Testis (tissue), 3 donors: ENCODE measurements around the gene FHOD1. TPM values are rescaled to one million over a fixed set of nuclear protein-coding genes. Genes with fewer than 3 reads are reported as not detected.

Source experiments
- DNase-seq: peaks from one replicate; pipeline ENCODE4 v3.0.0-alpha.2; 2019
- H3K27ac ChIP-seq, 2 donors: fragments of 200-600 bp; sonication (generic); one replicate each; pipeline ENCODE4 v1.5.1; 2019
- H3K27me3 ChIP-seq: fragments of 200-600 bp; sonication (generic); one replicate; pipeline ENCODE4 v1.5.1; 2019
- H3K36me3 ChIP-seq: fragments of 200-600 bp; sonication (generic); one replicate; pipeline ENCODE4 v1.5.1; 2017; ENCODE audit warnings: low read depth; ENCODE audit errors: missing control alignments
- H3K4me1 ChIP-seq: fragments of 200-600 bp; sonication (generic); one replicate; pipeline ENCODE4 v1.5.1; 2019
- H3K4me3 ChIP-seq, 2 donors: fragments of 200-600 bp; sonication (generic); one replicate each; pipeline ENCODE4 v1.5.1; 2017 to 2019
- H3K9me3 ChIP-seq: fragments of 200-600 bp; sonication (generic); one replicate; pipeline ENCODE4 v1.5.1; 2017
- CTCF ChIP-seq, 3 experiments: fragments of 450-650 bp in 2 of 3; fragments of 200-600 bp in 1 of 3; sonication (generic) in 1 of 3; IDR thresholded peaks; one replicate each; pipeline ENCODE4 v1.5.1; 2016 to 2019; ENCODE audit warnings: antibody characterized with exemption in 3 of 3, mild to moderate bottlenecking in 2 of 3, moderate library complexity in 1 of 3
- POLR2A ChIP-seq: fragments of 450-650 bp; IDR thresholded peaks from one replicate; pipeline ENCODE4 v1.6.1; 2017; ENCODE audit warnings: antibody characterized with exemption, mild to moderate bottlenecking, moderate library complexity
- WGBS, 2 donors: methylation state at CpG; one replicate each; pipeline ENCODE4 v1.1.5; 2018; 5-methylcytosine and 5-hydroxymethylcytosine counted together
- intact Hi-C: fragments of 100-400 bp; cut with DNase I; formaldehyde crosslinking; loops from one replicate; pipeline ENCODE4 v1.15.1; 2023; ENCODE audit warnings: low total_unique reads
- polyA plus RNA-seq: library from polyadenylated mRNA; stranded (reverse); fragments of 350-450 nt; fragmentation: Illumina TruSeq; extraction: RNeasy Lipid Tissue Mini Kit (QIAGEN cat#74804); gene quantifications from one replicate; pipeline ENCODE4 v1.2.3, GENCODE V29; 2014; ENCODE audit warnings: low read depth, low replicate concordance; ENCODE audit not compliant: insufficient read depth
- total RNA-seq, 2 donors: library from RNA; depleted of rRNA; stranded (reverse); fragments of >200 nt; gene quantifications; one replicate each; pipeline ENCODE4 v1.2.3, GENCODE V29; 2016

FHOD1 gene
- total and polyA plus RNA-seq, 3 donors from 2014 or later = 17.0 to 40.0 (median 28.8) TPM

GRCh38 chr16:67259705-67260104 is 12.4 kb upstream of the FHOD1 start:
- no peak overlapping the region for H3K4me3 ChIP-seq
- H3K27me3 ChIP-seq = no peaks in the 10 kb centered on the region
- no peaks in the 10 kb centered on the region for H3K9me3 ChIP-seq
- no peak overlapping the region for H3K27ac ChIP-seq
- intact Hi-C loops = no loop called here
- H3K4me1 ChIP-seq = no peaks in the 10 kb centered on the region
- 93% methylated on average over 12 of the region's 12 CpGs for whole genome bisulfite sequencing, 2 donors
- no peak for TF ChIP-seq CTCF (IDR thresholded peaks at IDR 0.05)
- no peak for TF ChIP-seq POLR2A
- H3K36me3 ChIP-seq = no peaks in the 10 kb centered on the region
- no peak for DNase-seq

- intact Hi-C loops = no loop called here
- Histone ChIP-seq H3K36me3 (no peaks in the 10 kb centered on the region), H3K27me3 (no peaks in the 10 kb centered on the region), H3K4me3 (no peak overlapping the region), H3K27ac (no peak overlapping the region), H3K9me3 (no peaks in the 10 kb centered on the region), H3K4me1 (no peaks in the 10 kb centered on the region)
- 47 to 57% methylated on average over 8 to 11 of the region's 11 CpGs for WGBS, 2 donors
- DNase-seq = no peak
- TF ChIP-seq CTCF (IDR thresholded peaks at IDR 0.05) (no peak), POLR2A (no peak)
These were observed 11.0 kb upstream of the FHOD1 start for GRCh38 chr16:67258161-67258835.

GRCh38 chr16:67257486-67258160 is 10.3 kb upstream of the FHOD1 start:
- Histone ChIP-seq H3K9me3 (no peaks in the 10 kb centered on the region), H3K4me3 (no peak overlapping the region), H3K36me3 (no peaks in the 10 kb centered on the region), H3K27me3 (no peaks in the 10 kb centered on the region), H3K4me1 (no peaks in the 10 kb centered on the region), H3K27ac (no peak overlapping the region)
- TF ChIP-seq POLR2A (no peak), CTCF (IDR thresholded peaks at IDR 0.05) (no peak)
- intact Hi-C loops = no loop called here
- no peak for DNase-seq
- 61 to 73% methylated on average over 3 to 4 of the region's 4 CpGs for WGBS, 2 donors

- DNase-seq = no peak
- Histone ChIP-seq H3K36me3 (no peaks in the 10 kb centered on the region), H3K4me1 (no peaks in the 10 kb centered on the region), H3K27me3 (no peaks in the 10 kb centered on the region), H3K27ac (no peak overlapping the region), H3K9me3 (no peaks in the 10 kb centered on the region), H3K4me3 (no peak overlapping the region)
- WGBS, 2 donors = 97% methylated on average over 10 to 11 of the region's 11 CpGs
- TF ChIP-seq CTCF (IDR thresholded peaks at IDR 0.05) = no peak
- no peak for TF ChIP-seq POLR2A
- intact Hi-C loops = no loop called here
These were observed 9.5 kb upstream of the FHOD1 start for GRCh38 chr16:67256701-67257230.
